Breast epithelium (tissue), 4 donors: ENCODE measurements around the gene GPR31. TPM values are rescaled to one million over a fixed set of nuclear protein-coding genes. Genes with fewer than 3 reads are reported as not detected.

ENCODE experiments used
- DNase-seq, 2 donors: peaks; one replicate each; pipeline ENCODE4 v3.0.0-alpha.2; 2019; ENCODE audit warnings: low spot score in 2 of 2
- H3K27ac ChIP-seq, 2 donors: fragments of 200-600 bp; sonication (generic) in 1 of 2; one replicate each; pipeline ENCODE4 v1.5.1; 2016 to 2019; ENCODE audit warnings: mild to moderate bottlenecking in 1 of 2
- H3K27me3 ChIP-seq, 2 donors: fragments of 200-600 bp; sonication (generic) in 1 of 2; one replicate each; pipeline versions ENCODE4 v1.5.1 to v1.6.0; 2017 to 2019; ENCODE audit warnings: control low read depth in 1 of 2, mild to moderate bottlenecking in 1 of 2
- H3K36me3 ChIP-seq: fragments of 200-600 bp; one replicate; pipeline ENCODE4 v1.5.1; 2019
- H3K4me1 ChIP-seq, 2 donors: fragments of 200-600 bp; sonication (generic); one replicate each; pipeline ENCODE4 v1.5.1; 2016 to 2019; ENCODE audit warnings: control low read depth in 1 of 2
- H3K4me3 ChIP-seq, 3 donors: fragments of 200-600 bp; sonication (generic); 1 replicate in 2 of 3; 2 replicates in 1 of 3; pipeline ENCODE4 v1.5.1; 2016 to 2019; ENCODE audit warnings: mild to moderate bottlenecking in 3 of 3, moderate library complexity in 2 of 3
- H3K9me3 ChIP-seq, 2 donors: fragments of 200-600 bp; sonication (generic) in 1 of 2; one replicate each; pipeline ENCODE4 v1.5.1; 2016 to 2019; ENCODE audit warnings: control low read depth in 1 of 2
- CTCF ChIP-seq, 3 donors: fragments of 450-650 bp; IDR thresholded peaks; one replicate each; pipeline ENCODE4 v1.5.1; 2016 to 2017; ENCODE audit warnings: antibody characterized with exemption in 3 of 3, mild to moderate bottlenecking in 3 of 3, moderate library complexity in 3 of 3
- POLR2A ChIP-seq: fragments of 450-650 bp; IDR thresholded peaks from one replicate; pipeline ENCODE4 v1.6.1; 2016; ENCODE audit warnings: antibody characterized with exemption, mild to moderate bottlenecking, moderate library complexity
- POLR2AphosphoS5 ChIP-seq, 3 donors: sonication (generic); formaldehyde crosslinking; IDR thresholded peaks; one replicate each; pipeline ENCODE4 v1.6.1; 2017; ENCODE audit warnings: antibody characterized with exemption in 3 of 3
- intact Hi-C: fragments of 100-400 bp; cut with DNase I; formaldehyde crosslinking; loops from one replicate; pipeline ENCODE4 v1.15.1; 2023; ENCODE audit warnings: low total_unique reads
- total RNA-seq, 3 donors: library from RNA; depleted of rRNA; stranded (reverse); fragments of >200 nt; gene quantifications; one replicate each; pipeline ENCODE4 v1.1.0, GENCODE V29; 2016

Gene GPR31
- total RNA-seq, 3 donors from 2014 or later = not detected

- TF ChIP-seq CTCF (IDR thresholded peaks at IDR 0.05) = no peak
- TF ChIP-seq POLR2A = no peak
- TF ChIP-seq POLR2AphosphoS5 (IDR thresholded peaks at IDR 0.05) = no peak
- Histone ChIP-seq H3K4me1 (no peaks in the 10 kb centered on the region), H3K27ac (no peak overlapping the region), H3K27me3 (peaks cover 0 to 17% of the 10 kb centered on the region in 2 donors), H3K36me3 (no peaks in the 10 kb centered on the region), H3K4me3 (no peak overlapping the region), H3K9me3 (no peaks in the 10 kb centered on the region)
- no peak for DNase-seq
- intact Hi-C loops = no loop called here
Observed at GRCh38 chr6:167140589-167141474, 16.9 kb downstream of the GPR31 start.

- Histone ChIP-seq H3K4me1 (no peaks in the 10 kb centered on the region), H3K27ac (no peak overlapping the region), H3K36me3 (no peaks in the 10 kb centered on the region), H3K9me3 (no peaks in the 10 kb centered on the region), H3K27me3 (peaks cover 0 to 8% of the 10 kb centered on the region in 2 donors), H3K4me3 (no peak overlapping the region)
- no peak for TF ChIP-seq POLR2A
- no peak for DNase-seq
- intact Hi-C loops = no loop called here
Observed at GRCh38 chr6:167139761-167140160, 18.0 kb downstream of the GPR31 start.

- H3K4me3 ChIP-seq = no peak overlapping the region
- no peaks in the 10 kb centered on the region for H3K4me1 ChIP-seq
- no peaks in the 10 kb centered on the region for H3K36me3 ChIP-seq
- H3K9me3 ChIP-seq = no peaks in the 10 kb centered on the region
- H3K27me3 ChIP-seq = no peaks in the 10 kb centered on the region
- TF ChIP-seq CTCF (IDR thresholded peaks at IDR 0.05) (no peak), POLR2AphosphoS5 (IDR thresholded peaks at IDR 0.05) (no peak), POLR2A (no peak)
- intact Hi-C loops = no loop called here
- DNase-seq = no peak
- H3K27ac ChIP-seq = no peak overlapping the region
Observed at GRCh38 chr6:167137881-167138280, 19.9 kb downstream of the GPR31 start.

- TF ChIP-seq POLR2AphosphoS5 (IDR thresholded peaks at IDR 0.05) (no peak), POLR2A (no peak), CTCF (IDR thresholded peaks at IDR 0.05) (no peak)
- H3K36me3 ChIP-seq = no peaks in the 10 kb centered on the region
- H3K27me3 ChIP-seq = no peaks in the 10 kb centered on the region
- H3K4me1 ChIP-seq = no peaks in the 10 kb centered on the region
- intact Hi-C loops = no loop called here
- H3K9me3 ChIP-seq = no peaks in the 10 kb centered on the region
- no peak overlapping the region for H3K4me3 ChIP-seq
- DNase-seq = no peak
- no peak overlapping the region for H3K27ac ChIP-seq
Observed at GRCh38 chr6:167137081-167137480, 20.7 kb downstream of the GPR31 start.

GRCh38 chr6:167136376-167136775 is 21.4 kb downstream of the GPR31 start:
- no peak for DNase-seq
- TF ChIP-seq CTCF (IDR thresholded peaks at IDR 0.05) = no peak
- no peak for TF ChIP-seq POLR2AphosphoS5 (IDR thresholded peaks at IDR 0.05)
- TF ChIP-seq POLR2A = no peak
- no peaks in the 10 kb centered on the region for H3K27me3 ChIP-seq

More at GRCh38 chr6:167136376-167136775, 21.4 kb downstream of the GPR31 start:
- no peaks in the 10 kb centered on the region for H3K4me1 ChIP-seq
- no peaks in the 10 kb centered on the region for H3K9me3 ChIP-seq
- H3K4me3 ChIP-seq = no peak overlapping the region
- H3K36me3 ChIP-seq = no peaks in the 10 kb centered on the region
- H3K27ac ChIP-seq = no peak overlapping the region
- intact Hi-C loops = no loop called here
